Activated naive CD8-positive, alpha-beta T cell treated with anti-CD3 and anti-CD28 coated beads, Interleukin-2, amount 50 U/mL, for 16 hours (primary cell): Measurements from ENCODE around the gene PHC3.
"Not testable (repeated sequence)": the region's sequence is repeated elsewhere in the genome, so short reads cannot be mapped to it uniquely, and the experiment has no call there.

Experiments used
- DNase-seq: peaks from one replicate; pipeline ENCODE4 v3.0.0-alpha.2; 2020; ENCODE audit warnings: low read depth, low spot score

PHC3 gene

GRCh38 chr3:170130532-170130931 lies 51.0 kb downstream of the PHC3 start:
- DNase-seq = no peak

DNA sequence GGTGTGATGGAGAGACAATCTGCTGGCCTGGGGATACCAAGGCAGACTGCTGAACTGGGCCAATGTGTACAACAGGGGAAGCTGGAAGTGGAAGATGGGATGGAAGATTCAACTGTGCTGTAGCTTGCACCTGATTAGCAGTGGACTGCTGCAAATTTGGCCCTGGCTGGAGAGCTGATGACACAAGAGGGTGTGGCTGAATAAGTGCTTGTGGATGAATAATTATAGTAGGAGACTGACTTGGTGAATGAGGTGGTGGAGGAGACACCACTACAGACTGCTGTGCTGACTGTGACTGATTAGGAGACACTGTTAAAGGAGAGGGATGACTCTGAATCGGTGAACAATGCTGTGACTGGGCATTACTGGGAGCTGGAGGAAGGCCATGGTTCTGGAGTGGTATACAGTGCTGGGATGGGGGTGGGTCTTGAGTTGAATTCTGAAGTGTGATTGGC lies 52.5 kb downstream of the PHC3 start:
- no peak for DNase-seq

DNA sequence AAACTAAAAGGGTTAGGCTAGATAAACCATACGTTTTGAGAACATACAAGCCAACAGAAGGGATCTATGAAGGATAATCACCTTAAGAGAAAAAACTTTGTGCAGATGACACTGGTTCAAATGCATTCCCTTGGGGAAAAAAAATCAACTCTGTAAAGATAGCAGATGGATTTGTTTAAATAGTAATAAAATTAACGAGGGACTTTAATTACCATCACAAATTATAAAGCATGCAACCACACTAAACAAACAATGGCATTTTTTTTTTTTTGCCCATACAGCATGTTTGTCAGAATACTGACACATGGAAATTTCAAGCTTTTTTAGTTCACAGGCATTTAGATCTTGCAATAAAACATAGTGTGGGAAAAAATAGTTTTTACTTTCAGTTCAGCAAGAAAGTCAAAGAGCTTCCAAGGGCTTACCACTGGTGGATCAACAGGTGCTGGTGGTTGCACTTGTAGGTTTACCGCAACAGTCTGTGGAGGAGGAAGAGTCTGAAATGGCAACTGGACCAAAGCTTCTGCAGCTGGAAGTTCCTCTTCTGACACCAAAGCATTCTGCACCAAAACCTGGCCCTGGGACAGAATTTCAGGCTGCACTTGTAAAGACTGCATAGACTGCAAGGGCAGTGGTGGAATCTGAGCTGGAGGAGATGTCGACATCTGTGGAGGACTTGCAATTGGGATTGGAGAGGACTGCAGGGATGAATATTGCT lies 53.1 kb downstream of the PHC3 start:
- DNase-seq = no peak

GRCh38 chr3:170117134-170117533 lies 64.4 kb downstream of the PHC3 start:
- DNase-seq = no peak

- not testable (repeated sequence) for DNase-seq
Observed at GRCh38 chr3:170114165-170114564, 67.4 kb downstream of the PHC3 start.

DNA sequence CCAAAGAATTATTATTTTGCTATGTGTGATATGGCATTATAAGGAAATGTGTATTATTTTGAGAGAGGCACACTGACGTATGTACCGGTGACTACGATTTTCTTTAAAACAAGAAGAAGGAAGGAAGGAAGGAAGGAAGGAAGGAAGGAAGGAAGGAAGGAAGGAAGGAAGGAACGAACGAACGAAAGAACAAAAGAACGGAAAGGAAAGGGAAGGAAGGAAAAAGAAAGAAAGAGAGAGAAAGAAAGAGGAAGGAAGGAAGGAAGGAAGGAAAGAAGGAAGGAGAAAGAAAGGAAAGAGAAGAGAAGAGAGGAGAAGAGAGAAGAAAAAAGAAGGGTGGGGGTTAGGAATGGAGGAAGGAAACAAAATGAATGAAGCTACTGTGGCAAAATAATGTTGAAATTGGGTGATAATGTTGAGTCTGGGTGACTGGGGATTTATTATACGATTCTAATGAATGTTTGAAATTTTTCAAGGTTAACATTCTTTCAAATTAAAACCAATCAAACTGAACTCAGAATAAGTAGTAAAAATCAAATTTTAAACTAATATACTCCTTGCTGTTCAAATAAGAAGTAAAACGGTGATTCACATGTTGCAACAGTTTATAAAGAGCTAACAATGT lies 70.3 kb downstream of the PHC3 start:
- DNase-seq = no peak

GRCh38 chr3:170109579-170110293 lies 71.8 kb downstream of the PHC3 start:
- no peak for DNase-seq

- DNase-seq = no peak
Observed at GRCh38 chr3:170108955-170109354, 72.6 kb downstream of the PHC3 start.

DNA sequence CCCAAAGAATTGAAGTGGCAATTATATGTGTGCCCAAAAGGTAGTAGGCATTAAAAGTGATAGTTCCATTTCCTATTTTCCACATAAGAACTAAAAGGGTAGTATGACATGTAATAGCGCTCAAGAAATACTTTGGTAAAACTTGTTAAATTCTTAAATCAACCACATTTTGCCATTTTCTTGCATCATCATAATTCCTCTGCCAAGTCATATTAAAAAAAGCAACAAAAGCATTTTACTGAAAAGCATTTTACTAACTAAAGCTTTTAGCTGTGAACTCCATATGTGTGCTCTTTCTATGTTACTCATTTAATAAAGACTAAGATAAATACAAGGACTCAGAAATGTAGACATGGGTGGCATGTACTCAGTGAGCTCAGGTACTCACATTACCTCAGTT lies 73.6 kb downstream of the PHC3 start:
- DNase-seq = no peak

GRCh38 chr3:170102431-170102830 lies 79.1 kb downstream of the PHC3 start:
- no peak for DNase-seq

DNA sequence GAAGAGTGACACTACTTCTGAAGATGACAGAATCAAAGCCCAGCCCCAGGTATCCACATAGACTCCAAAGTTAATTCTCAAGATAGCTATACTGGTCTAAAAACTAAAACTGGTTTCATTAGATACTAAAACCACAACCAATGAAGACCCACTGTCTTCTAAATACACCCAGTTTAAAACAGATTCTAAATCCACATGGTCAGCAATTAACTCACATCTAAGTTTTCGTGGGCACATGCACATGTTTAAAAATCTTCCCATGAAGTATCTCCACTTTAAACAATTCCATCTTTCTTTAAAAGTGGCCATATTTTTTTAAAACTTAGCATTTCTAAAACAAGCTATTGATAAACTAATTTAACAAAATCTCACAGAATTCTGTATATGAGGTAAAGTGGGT lies 80.6 kb downstream of the PHC3 start:
- no peak for DNase-seq

GRCh38 chr3:170098753-170099152 lies 82.8 kb downstream of the PHC3 start:
- DNase-seq = no peak

GRCh38 chr3:170096342-170096741 lies 85.2 kb downstream of the PHC3 start:
- DNase-seq = no peak

GRCh38 chr3:170095771-170096170 lies 85.8 kb downstream of the PHC3 start:
- DNase-seq = no peak

DNA sequence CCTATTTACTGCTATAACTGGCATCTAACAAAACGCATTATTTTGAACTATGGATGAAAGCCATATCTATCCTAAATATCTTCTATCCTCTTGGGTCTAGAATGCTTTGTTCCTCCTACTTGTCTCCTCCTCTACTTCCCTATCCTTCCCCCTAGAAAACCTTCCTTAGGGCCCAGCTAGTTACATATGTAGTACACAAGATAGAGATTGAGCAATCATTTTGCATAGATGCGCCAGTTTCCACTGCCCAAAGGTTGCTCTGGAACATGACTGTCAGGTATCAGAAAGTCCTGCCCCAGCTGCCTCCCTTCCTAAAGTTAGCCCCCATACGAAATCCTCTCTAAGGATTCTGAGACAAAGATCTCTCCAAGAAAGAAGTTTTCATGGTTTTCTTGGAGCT lies 88.6 kb downstream of the PHC3 start:
- DNase-seq = no peak

GRCh38 chr3:170090601-170090981 lies 90.9 kb downstream of the PHC3 start:
- no peak for DNase-seq

GRCh38 chr3:170089862-170090600 lies 91.5 kb downstream of the PHC3 start:
- DNase-seq = no peak

DNA sequence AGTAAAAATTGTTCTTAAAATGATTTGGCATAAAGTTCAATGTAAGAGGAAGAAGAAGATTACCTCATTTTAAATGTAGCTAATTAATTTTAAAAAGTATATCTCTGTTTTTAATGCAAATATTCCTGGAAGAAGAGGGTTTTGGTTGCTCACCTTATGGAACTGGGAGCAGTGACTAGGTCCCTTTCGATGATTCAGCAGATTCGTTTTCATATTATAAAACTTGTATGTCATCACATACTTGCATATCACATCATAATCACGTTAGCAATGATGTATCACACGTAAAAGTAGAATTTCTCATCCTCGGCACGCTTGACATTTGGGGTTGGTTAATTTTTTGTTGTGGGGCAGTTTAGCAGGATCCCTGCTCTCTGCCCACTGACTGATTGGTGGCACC lies 96.1 kb downstream of the PHC3 start:
- DNase-seq = no peak

- DNase-seq = no peak
Observed at GRCh38 chr3:170083343-170083742, 98.2 kb downstream of the PHC3 start.

- no peak for DNase-seq
Observed at GRCh38 chr3:170081079-170081741, 100.3 kb downstream of the PHC3 start.

DNA sequence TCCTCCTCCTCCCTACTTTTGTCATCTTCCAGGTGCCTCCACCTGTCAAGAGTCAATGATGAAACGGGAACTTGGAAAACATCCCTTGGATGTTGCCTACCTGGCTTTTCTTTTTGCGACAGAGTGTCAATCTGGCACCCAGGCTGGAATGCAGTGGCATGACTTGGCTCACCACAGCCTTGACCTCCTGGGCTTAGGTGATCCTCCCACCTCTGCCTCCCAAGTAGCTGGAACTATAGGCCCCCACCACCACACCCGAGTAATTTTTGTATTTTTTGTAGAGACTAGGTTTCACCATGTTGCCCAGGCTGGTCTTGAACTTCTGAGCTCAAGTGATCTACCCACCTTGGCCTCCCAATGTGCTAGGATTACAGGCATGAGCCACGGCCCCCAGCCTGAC lies 100.9 kb downstream of the PHC3 start:
- DNase-seq = no peak
